Nephron progenitor cell (in vitro differentiated cells): ENCODE measurements around the gene CTF1.

Source experiments
- DNase-seq: peaks from one replicate; pipeline ENCODE4 v3.0.0; 2021
- H3K27ac Mint-ChIP-seq: 2 replicates; pipeline ENCODE4 v1.8.0; 2021; ENCODE audit warnings: mild to moderate bottlenecking, moderate library complexity, mixed read lengths
- H3K27me3 Mint-ChIP-seq: 2 replicates; pipeline ENCODE4 v1.8.0; 2021; ENCODE audit warnings: mild to moderate bottlenecking, low read depth, mixed read lengths; ENCODE audit not compliant: poor library complexity
- H3K36me3 Mint-ChIP-seq: 2 replicates; pipeline ENCODE4 v1.8.0; 2021; ENCODE audit warnings: low read depth, mixed read lengths
- H3K4me1 Mint-ChIP-seq: 2 replicates; pipeline ENCODE4 v1.8.0; 2021; ENCODE audit warnings: mixed read lengths
- H3K4me3 Mint-ChIP-seq: 2 replicates; pipeline ENCODE4 v1.8.0; 2021; ENCODE audit warnings: mild to moderate bottlenecking, moderate library complexity, mixed read lengths
- H3K9me3 Mint-ChIP-seq: 2 replicates; pipeline ENCODE4 v1.8.0; 2021; ENCODE audit warnings: mild to moderate bottlenecking, moderate library complexity, mixed read lengths
- TF ChIP-seq, protein P1 (sequence below): fragments of 200-600 bp; sonication (generic); IDR thresholded peaks from 2 replicates; pipeline ENCODE4 v1.5.0; 2021; ENCODE audit warnings: antibody characterized with exemption

Gene CTF1

DNA sequence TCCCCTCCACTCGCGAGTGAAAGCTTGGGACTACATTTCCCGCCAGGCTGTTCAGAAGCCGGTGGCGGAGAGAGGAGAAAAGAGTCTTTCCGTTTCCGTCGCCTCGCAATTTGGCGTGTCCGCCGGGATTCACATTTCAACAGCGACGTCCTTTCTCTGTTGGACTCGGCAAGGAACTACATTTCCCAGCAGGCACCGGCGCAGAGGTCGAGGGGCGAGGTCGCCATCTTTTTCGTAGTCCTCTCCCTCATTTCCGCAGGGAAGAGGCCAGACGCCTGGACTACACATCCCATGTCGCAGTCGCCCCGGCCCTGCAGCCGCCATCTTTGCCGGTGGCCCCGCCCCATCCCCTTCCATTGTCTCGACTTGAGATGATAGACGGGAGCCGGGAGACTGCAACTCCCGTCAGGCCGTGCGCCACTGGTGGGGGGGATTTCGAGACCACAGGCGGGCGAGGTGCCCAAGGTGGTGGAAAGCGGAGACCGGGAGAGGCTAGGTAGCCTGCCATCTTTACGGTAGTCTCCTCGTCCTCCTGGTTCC lies 26.1 kb downstream of the CTF1 start:
- peaks cover 38% of the 10 kb centered on the region for H3K4me1 Mint-ChIP-seq
- H3K4me3 Mint-ChIP-seq, result peak overlapping the region; percentile 96
- TF ChIP-seq, protein P1, sequence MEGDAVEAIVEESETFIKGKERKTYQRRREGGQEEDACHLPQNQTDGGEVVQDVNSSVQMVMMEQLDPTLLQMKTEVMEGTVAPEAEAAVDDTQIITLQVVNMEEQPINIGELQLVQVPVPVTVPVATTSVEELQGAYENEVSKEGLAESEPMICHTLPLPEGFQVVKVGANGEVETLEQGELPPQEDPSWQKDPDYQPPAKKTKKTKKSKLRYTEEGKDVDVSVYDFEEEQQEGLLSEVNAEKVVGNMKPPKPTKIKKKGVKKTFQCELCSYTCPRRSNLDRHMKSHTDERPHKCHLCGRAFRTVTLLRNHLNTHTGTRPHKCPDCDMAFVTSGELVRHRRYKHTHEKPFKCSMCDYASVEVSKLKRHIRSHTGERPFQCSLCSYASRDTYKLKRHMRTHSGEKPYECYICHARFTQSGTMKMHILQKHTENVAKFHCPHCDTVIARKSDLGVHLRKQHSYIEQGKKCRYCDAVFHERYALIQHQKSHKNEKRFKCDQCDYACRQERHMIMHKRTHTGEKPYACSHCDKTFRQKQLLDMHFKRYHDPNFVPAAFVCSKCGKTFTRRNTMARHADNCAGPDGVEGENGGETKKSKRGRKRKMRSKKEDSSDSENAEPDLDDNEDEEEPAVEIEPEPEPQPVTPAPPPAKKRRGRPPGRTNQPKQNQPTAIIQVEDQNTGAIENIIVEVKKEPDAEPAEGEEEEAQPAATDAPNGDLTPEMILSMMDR, result no peak
- H3K36me3 Mint-ChIP-seq, result peaks cover 7% of the 10 kb centered on the region
- H3K27ac Mint-ChIP-seq, result peak overlapping the region; percentile 100
- peak; percentile 99 for DNase-seq
- no peaks in the 10 kb centered on the region for H3K9me3 Mint-ChIP-seq
- H3K27me3 Mint-ChIP-seq, result peaks cover 3% of the 10 kb centered on the region

GRCh38 chr16:30922960-30923535 lies 26.6 kb downstream of the CTF1 start:
- peak overlapping the region; percentile 96 for H3K4me3 Mint-ChIP-seq
- peaks cover 3% of the 10 kb centered on the region for H3K27me3 Mint-ChIP-seq
- H3K27ac Mint-ChIP-seq, result peak overlapping the region; percentile 100
- peaks cover 38% of the 10 kb centered on the region for H3K4me1 Mint-ChIP-seq
- TF ChIP-seq, protein P1, result no peak
- H3K36me3 Mint-ChIP-seq, result peaks cover 7% of the 10 kb centered on the region
- no peaks in the 10 kb centered on the region for H3K9me3 Mint-ChIP-seq
- peak; percentile 98 for DNase-seq

- no peaks in the 10 kb centered on the region for H3K9me3 Mint-ChIP-seq
- H3K27ac Mint-ChIP-seq, result peak within 1 kb of the TSS; percentile 100
- H3K27me3 Mint-ChIP-seq, result peaks cover 3% of the 10 kb centered on the region
- peak; percentile 75 for DNase-seq
- peaks cover 37% of the 10 kb centered on the region for H3K4me1 Mint-ChIP-seq
- H3K4me3 Mint-ChIP-seq, result peak within 1 kb of the TSS; percentile 96
- peaks cover 7% of the 10 kb centered on the region for H3K36me3 Mint-ChIP-seq
- TF ChIP-seq, protein P1, result no peak
Measured at GRCh38 chr16:30923554-30924075, 27.2 kb downstream of the CTF1 start, which contains the start of gene FBXL19. Gene FBXL19 (plus strand): TSS chr16:30923572. CDS start chr16:30925755, 2,183 bp downstream.

DNA sequence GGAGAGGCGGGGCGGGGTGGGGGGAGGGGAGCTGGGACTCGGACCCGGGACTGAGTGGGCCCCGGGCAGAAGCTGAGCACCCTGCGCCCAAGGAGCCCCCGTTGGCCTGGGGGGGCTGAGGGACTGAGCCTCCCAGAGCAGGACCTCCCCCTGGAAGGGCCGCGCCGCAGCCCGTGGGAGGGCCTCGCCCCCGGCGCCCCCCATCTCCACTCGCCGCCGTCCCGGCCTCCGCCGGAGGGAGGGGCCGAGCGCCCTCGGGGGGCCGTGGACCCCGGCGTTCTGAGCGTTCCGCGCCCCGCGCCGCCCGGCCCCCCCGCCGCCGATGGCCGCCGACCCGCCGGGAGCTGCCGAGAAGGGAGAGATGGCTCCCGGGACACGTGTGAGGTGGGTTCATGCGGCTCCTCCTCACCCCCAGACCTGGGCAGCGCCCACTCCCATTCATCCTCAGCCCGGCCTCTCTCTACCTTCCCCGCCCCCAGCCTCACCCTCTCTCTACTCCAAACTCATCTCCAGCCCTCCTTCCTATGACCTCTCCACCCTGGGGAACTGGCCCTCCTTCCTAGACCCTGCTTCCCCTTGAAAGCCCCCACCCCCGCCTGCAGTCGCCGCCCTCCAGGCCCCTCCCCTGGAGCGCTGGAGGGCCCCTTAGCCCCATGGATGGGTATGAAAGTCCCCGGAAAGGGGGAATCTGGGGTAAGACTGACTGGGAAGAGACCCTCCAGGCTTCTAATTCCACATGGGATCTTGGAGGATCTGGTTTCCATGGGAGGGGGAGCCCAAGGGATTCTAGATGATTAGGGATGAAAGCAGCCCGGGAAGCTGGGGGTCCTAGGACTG lies 27.9 kb downstream of the CTF1 start:
- Mint-ChIP-seq H3K27me3 (peaks cover 3% of the 10 kb centered on the region), H3K36me3 (peaks cover 7% of the 10 kb centered on the region)
- peak; percentile 49 for DNase-seq

DNA sequence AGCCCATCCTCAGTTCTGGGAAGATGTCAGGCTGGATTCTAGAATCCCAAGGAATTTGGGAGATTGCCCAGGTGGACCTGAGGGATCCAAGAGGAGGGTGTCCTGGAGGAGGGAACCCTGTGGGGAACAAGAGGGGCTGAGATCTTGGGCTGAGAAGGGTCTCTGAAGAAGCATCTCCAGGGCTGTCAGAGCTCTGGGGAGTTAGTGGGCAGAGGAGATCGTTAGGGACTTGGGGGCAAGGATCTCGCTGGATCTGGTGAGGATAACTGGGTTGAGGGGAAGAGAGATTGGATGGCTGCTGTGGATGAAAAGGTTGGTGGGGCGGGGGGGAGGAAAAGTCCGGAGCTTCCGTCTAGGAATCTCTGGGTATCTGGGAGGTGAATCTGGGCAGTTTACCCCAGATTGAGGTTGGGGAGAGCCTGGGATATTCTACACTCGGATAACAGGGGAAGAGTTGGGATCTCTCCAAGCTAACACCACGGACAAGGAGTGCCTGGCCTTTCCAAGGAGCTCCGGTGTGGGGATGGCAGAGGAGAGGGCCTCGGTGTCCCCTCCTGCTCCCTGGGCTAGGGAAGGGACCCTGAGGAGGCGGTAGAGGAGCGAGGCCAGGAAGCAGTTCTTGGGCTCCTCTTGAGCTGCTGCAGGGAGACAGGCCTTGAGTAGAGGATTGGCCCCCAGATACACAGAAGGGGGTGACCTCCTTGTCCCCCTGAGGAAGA lies 28.7 kb downstream of the CTF1 start:
- no peaks in the 10 kb centered on the region for H3K9me3 Mint-ChIP-seq
- H3K36me3 Mint-ChIP-seq, result peaks cover 7% of the 10 kb centered on the region
- H3K27me3 Mint-ChIP-seq, result no peaks in the 10 kb centered on the region

More for the DNA sequence above, 27.9 kb downstream of the CTF1 start:
- Mint-ChIP-seq H3K27ac (peak overlapping the region; percentile 60), H3K4me3 (peak overlapping the region; percentile 89), H3K4me1 (peaks cover 34% of the 10 kb centered on the region), H3K9me3 (no peaks in the 10 kb centered on the region)
- TF ChIP-seq, protein P1, result no peak

More for the DNA sequence above, 28.7 kb downstream of the CTF1 start:
- peaks cover 34% of the 10 kb centered on the region for H3K4me1 Mint-ChIP-seq
- H3K4me3 Mint-ChIP-seq, result peak overlapping the region; percentile 89
- no peak for DNase-seq
- peak overlapping the region; percentile 60 for H3K27ac Mint-ChIP-seq
- TF ChIP-seq, protein P1, result no peak
